ENCODE results near the gene ZKSCAN8.

ZKSCAN8 gene

DNA sequence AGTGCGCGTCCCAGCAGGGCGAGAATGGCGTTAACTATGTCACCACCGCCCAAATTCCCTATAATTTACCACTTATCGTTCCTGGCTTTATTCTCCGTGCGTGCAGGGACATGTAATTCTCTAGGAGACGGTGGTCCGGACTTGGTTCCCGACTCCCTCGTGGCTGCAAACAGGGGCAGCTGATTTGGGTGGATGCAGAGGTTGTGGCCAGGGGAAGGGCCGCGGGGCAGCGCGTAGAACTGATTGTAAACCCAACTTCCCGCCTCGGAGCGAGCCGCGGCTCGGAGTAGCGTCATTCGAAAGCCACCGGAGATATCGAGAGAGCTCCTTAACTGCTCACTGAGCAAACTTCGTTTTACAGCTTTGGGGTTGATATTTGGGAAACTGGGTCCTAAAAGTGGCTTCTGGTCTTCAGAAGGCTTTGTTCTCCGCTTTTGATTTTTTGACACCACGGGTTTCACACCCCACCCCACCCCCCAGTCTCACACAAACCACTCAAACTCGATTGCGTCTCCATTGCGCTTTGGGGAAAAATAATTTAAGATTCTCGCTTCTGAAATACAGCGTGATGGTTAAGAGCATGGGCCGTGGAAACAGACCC is 65.9 kb downstream of the ZKSCAN8 start:
- peak; percentile 53 for DNase-seq

DNA sequence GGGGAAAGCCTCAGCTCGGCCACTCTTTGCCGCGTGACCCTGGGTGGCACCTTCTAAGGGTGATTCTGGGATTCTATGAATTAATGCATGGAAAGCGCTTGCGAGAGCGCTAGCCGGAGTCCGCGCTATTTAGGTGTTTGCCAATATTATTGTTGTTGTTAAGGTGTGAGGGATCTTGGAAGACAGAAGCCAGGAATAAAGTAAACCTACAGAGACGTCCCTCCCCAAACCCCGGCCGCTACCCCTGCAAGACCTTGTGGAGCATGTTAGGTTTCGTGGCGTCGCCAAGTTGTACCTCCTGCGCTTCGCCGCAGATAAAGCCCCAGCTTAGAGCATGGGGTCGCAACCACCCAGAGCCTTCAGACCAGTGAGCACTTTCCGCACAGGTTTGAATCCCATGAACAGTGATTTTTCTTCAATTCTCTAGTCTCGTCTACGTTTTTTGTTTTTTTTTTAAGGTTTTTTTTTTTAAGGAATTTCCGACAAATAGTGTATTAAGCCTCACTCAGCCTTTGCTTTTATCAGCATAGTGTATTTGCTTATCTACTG is 66.5 kb downstream of the ZKSCAN8 start:
- no peak for DNase-seq
